ENCODE data around the gene SMYD3. TPM values are rescaled to one million over a fixed set of nuclear protein-coding genes. Genes with fewer than 3 reads are reported as not detected.
A peak's percentile ranks its signal among the peaks of the same experiment; 100 is the strongest.

Gene SMYD3
- total and polyA plus RNA-seq, 2 of the 13 experiments (the other 11 are each of a cell fraction or from before 2014, with no cell fraction given) = 27.7 to 35.8 TPM

- TF ChIP-seq SOX5 (CRISPR knock-in tag; IDR thresholded peaks at IDR 0.05; ENCODE audit: borderline replicate concordance) = peak; percentile 52; the same call in 1 of the 2 replicates
- TF ChIP-seq, protein P1, sequence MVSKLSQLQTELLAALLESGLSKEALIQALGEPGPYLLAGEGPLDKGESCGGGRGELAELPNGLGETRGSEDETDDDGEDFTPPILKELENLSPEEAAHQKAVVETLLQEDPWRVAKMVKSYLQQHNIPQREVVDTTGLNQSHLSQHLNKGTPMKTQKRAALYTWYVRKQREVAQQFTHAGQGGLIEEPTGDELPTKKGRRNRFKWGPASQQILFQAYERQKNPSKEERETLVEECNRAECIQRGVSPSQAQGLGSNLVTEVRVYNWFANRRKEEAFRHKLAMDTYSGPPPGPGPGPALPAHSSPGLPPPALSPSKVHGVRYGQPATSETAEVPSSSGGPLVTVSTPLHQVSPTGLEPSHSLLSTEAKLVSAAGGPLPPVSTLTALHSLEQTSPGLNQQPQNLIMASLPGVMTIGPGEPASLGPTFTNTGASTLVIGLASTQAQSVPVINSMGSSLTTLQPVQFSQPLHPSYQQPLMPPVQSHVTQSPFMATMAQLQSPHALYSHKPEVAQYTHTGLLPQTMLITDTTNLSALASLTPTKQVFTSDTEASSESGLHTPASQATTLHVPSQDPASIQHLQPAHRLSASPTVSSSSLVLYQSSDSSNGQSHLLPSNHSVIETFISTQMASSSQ (IDR thresholded peaks at IDR 0.05; ENCODE audit: low read depth) = no peak
- TF ChIP-seq, protein P1 (CRISPR knock-in tag; IDR thresholded peaks at IDR 0.05; ENCODE audit: borderline replicate concordance) = no peak
- no peak for TF ChIP-seq SOX6 (IDR thresholded peaks at IDR 0.05)
- peak; percentile 52; the same call in 1 of the 2 replicates for TF ChIP-seq SOX6 (CRISPR knock-in tag; IDR thresholded peaks at IDR 0.05)
- TF ChIP-seq ZFX (CRISPR knock-in tag; IDR thresholded peaks at IDR 0.05; ENCODE audit: low read depth) = peak; percentile 29; the same call in 1 of the 2 replicates
- TF ChIP-seq TFE3 (CRISPR knock-in tag; IDR thresholded peaks at IDR 0.05) = no peak
- no peak for TF ChIP-seq ETV6 (CRISPR knock-in tag; conservative IDR thresholded peaks at IDR 0.05)
- no peak for TF ChIP-seq NRL (CRISPR knock-in tag; IDR thresholded peaks at IDR 0.05; ENCODE audit: borderline replicate concordance)
- TF ChIP-seq STAT6 (CRISPR knock-in tag; IDR thresholded peaks at IDR 0.05; ENCODE audit: borderline replicate concordance) = no peak
- TF ChIP-seq HMG20A (CRISPR knock-in tag; IDR thresholded peaks at IDR 0.05; ENCODE audit: borderline replicate concordance) = peak; percentile 19; the same call in 1 of the 2 replicates
- TF ChIP-seq ZBTB46 (CRISPR knock-in tag; IDR thresholded peaks at IDR 0.05; ENCODE audit: borderline replicate concordance) = no peak
- TF ChIP-seq ZNF746 (CRISPR knock-in tag; IDR thresholded peaks at IDR 0.05) = no peak
- TF ChIP-seq, protein P2, sequence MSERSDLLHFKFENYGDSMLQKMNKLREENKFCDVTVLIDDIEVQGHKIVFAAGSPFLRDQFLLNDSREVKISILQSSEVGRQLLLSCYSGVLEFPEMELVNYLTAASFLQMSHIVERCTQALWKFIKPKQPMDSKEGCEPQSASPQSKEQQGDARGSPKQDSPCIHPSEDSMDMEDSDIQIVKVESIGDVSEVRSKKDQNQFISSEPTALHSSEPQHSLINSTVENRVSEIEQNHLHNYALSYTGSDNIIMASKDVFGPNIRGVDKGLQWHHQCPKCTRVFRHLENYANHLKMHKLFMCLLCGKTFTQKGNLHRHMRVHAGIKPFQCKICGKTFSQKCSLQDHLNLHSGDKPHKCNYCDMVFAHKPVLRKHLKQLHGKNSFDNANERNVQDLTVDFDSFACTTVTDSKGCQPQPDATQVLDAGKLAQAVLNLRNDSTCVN (CRISPR knock-in tag; IDR thresholded peaks at IDR 0.05; ENCODE audit: borderline replicate concordance) = no peak
- peak; percentile 48; the same call in 1 of the 2 replicates for TF ChIP-seq GATAD2A (CRISPR knock-in tag; IDR thresholded peaks at IDR 0.05)
- no peak for TF ChIP-seq ZNF510 (CRISPR knock-in tag; IDR thresholded peaks at IDR 0.05; ENCODE audit: low read depth)
- TF ChIP-seq FOXA3 (CRISPR knock-in tag; IDR thresholded peaks at IDR 0.05) = peak; percentile 65
- no peak for TF ChIP-seq KDM3A (CRISPR knock-in tag; IDR thresholded peaks at IDR 0.05; ENCODE audit: low read depth)
- peak; percentile 47; the same call in 1 of the 2 replicates for TF ChIP-seq ZMYM2 (CRISPR knock-in tag; IDR thresholded peaks at IDR 0.05)
These were observed 425.9 kb downstream of the SMYD3 start (continued) for GRCh38 chr1:246081138-246081702.
